CD4-positive, alpha-beta T cell (primary cell): Measurements from ENCODE around the gene PYY. TPM values are rescaled to one million over a fixed set of nuclear protein-coding genes. Genes with fewer than 3 reads are reported as not detected.
A peak's percentile ranks its signal among the peaks of the same experiment; 100 is the strongest.
"Not testable (repeated sequence)": the region's sequence is repeated elsewhere in the genome, so short reads cannot be mapped to it uniquely, and the experiment has no call there.

Experiments used
- ATAC-seq: fragments of 200-7000 bp; cut with Tn5 transposase; one replicate; pipeline ENCODE4 v1.10.0; 2022; ENCODE audit warnings: mild to moderate bottlenecking; ENCODE audit not compliant: poor library complexity
- CTCF ChIA-PET: fragments of 350-600 bp; sonication (Branson Sonifier 250); formaldehyde crosslinking; loops from one replicate; lab custom pipeline; 2021; ENCODE audit warnings: antibody characterized with exemption, inconsistent platforms; lab: Charles Lee
- POLR2A ChIA-PET: fragments of 350-600 bp; sonication (Branson Sonifier 250); formaldehyde crosslinking; loops from one replicate; lab custom pipeline; 2021; ENCODE audit warnings: antibody characterized with exemption, inconsistent platforms; lab: Charles Lee
- DNase-seq, 14 experiments: peaks; one replicate each; pipeline ENCODE4 v3.0.0-alpha.2; 2013 to 2020; ENCODE audit warnings: mixed read lengths in 2 of 14
- H3K27ac ChIP-seq, 2 donors: one replicate each; pipeline versions ENCODE4 v1.5.1 to v1.7.0; 2013; ENCODE audit warnings: low read length in 2 of 2, low read depth in 1 of 2, mild to moderate bottlenecking in 1 of 2
- H3K27me3 ChIP-seq, 2 experiments: 1 replicate in 1 of 2; 2 replicates in 1 of 2; pipeline versions ENCODE4 v1.6.1 to v1.7.0; 2013; ENCODE audit warnings: low read length in 2 of 2, control low read depth in 1 of 2, mild to moderate bottlenecking in 1 of 2, moderate library complexity in 1 of 2; ENCODE audit not compliant: insufficient read depth in 2 of 2, control insufficient read depth in 1 of 2
- H3K36me3 ChIP-seq: one replicate; pipeline ENCODE4 v1.6.1; 2013; ENCODE audit warnings: low read length, control low read depth; ENCODE audit not compliant: insufficient read depth
- H3K4me1 ChIP-seq: one replicate; pipeline ENCODE4 v1.6.1; 2013; ENCODE audit warnings: low read length, control low read depth; ENCODE audit not compliant: insufficient read depth
- H3K4me3 ChIP-seq: one replicate; pipeline ENCODE4 v1.5.1; 2013; ENCODE audit warnings: mild to moderate bottlenecking, low read length, moderate library complexity
- H3K9me3 ChIP-seq, 2 experiments: 1 replicate in 1 of 2; 2 replicates in 1 of 2; pipeline versions ENCODE4 v1.6.1 to v1.7.0; 2013; ENCODE audit warnings: low read length in 2 of 2, mild to moderate bottlenecking in 2 of 2, control low read depth in 1 of 2, moderate library complexity in 1 of 2; ENCODE audit not compliant: control insufficient read depth in 1 of 2, insufficient read depth in 1 of 2
- H3K27ac Mint-ChIP-seq: one replicate; pipeline ENCODE4 v1.8.0; 2020; ENCODE audit warnings: mixed read lengths
- H3K27me3 Mint-ChIP-seq: one replicate; pipeline ENCODE4 v1.8.0; 2021; ENCODE audit warnings: mixed read lengths
- H3K36me3 Mint-ChIP-seq: one replicate; pipeline ENCODE4 v1.8.0; 2021; ENCODE audit warnings: low read depth, mixed read lengths
- H3K4me1 Mint-ChIP-seq: one replicate; pipeline ENCODE4 v1.8.0; 2021; ENCODE audit warnings: low read depth, mixed read lengths
- H3K4me3 Mint-ChIP-seq: one replicate; pipeline ENCODE4 v1.8.0; 2020; ENCODE audit warnings: mild to moderate bottlenecking, mixed read lengths
- H3K9me3 Mint-ChIP-seq: one replicate; pipeline ENCODE4 v1.8.0; 2020; ENCODE audit warnings: mixed read lengths
- intact Hi-C, 2 experiments: fragments of 100-400 bp; cut with DNase I in 1 of 2; cut with micrococcal nuclease in 1 of 2; formaldehyde crosslinking; loops; one replicate each; pipeline versions ENCODE4 v1.15.1 to v1.9.0; 2023 to 2025; cut with DNase I, micrococcal nuclease
- total RNA-seq, 174 experiments: library from RNA in 2 of 174; stranded (reverse) in 2 of 174; gene quantifications; one replicate each; pipeline ENCODE4 v1.2.3 and lab custom pipeline; 2021 to 2026
- TF ChIP-seq, protein P1 (sequence below): fragments of 200-600 bp; IDR thresholded peaks from one replicate; pipeline ENCODE4 v1.8.0; 2022; ENCODE audit warnings: antibody characterized with exemption, mild to moderate bottlenecking

The PYY gene
- total RNA-seq, 2 experiments from 2014 or later: not detected

DNA sequence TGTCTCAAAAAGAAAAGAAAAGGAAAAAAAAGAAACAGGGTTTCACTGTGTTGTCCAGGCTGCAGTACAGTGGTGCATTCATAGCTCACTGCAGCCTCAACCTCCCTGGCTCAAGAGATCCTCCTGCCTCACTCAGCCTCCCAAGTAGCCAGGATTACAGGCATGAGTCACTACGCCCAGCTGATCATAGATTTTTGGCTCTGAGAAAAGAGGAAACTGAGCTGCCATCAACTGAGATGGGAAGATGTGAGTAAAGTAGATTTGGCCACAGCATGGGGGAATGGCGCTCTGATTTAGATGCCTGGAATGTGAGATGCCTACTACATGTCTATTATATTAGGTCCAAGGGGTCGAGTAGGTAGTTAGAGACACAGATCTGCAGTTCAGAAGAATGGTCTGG is 44.8 kb upstream of the PYY start:
- no peak overlapping the region for H3K27ac Mint-ChIP-seq
- POLR2A ChIA-PET: no interaction called here
- TF ChIP-seq, protein P1, sequence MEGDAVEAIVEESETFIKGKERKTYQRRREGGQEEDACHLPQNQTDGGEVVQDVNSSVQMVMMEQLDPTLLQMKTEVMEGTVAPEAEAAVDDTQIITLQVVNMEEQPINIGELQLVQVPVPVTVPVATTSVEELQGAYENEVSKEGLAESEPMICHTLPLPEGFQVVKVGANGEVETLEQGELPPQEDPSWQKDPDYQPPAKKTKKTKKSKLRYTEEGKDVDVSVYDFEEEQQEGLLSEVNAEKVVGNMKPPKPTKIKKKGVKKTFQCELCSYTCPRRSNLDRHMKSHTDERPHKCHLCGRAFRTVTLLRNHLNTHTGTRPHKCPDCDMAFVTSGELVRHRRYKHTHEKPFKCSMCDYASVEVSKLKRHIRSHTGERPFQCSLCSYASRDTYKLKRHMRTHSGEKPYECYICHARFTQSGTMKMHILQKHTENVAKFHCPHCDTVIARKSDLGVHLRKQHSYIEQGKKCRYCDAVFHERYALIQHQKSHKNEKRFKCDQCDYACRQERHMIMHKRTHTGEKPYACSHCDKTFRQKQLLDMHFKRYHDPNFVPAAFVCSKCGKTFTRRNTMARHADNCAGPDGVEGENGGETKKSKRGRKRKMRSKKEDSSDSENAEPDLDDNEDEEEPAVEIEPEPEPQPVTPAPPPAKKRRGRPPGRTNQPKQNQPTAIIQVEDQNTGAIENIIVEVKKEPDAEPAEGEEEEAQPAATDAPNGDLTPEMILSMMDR: no peak

DNA sequence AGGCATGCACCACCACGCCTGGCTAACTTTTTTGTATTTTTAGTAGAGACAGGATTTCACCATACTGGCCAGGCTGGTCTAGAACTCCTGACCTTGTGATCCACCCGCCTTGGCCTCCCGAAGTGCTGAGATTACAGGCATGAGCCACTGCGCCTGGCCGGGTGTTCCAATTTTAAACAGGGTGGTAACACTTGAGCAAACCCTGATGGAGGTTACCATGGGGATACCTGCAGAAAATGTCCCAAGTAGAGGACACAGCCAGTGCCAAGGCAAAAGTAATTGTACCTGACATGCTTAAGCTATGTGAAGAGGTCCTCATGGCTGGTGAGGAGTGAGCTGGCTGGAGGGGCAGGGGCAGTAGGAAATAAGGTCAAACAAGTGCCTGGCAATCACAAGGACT is 43.4 kb upstream of the PYY start:
- H3K36me3 Mint-ChIP-seq, H3K4me1 ChIP-seq, H3K27ac Mint-ChIP-seq, CTCF ChIA-PET, H3K27ac ChIP-seq, POLR2A ChIA-PET, H3K4me3 Mint-ChIP-seq, H3K4me1 Mint-ChIP-seq, DNase-seq, ATAC-seq, H3K9me3 Mint-ChIP-seq, H3K9me3 ChIP-seq, H3K36me3 ChIP-seq, H3K4me3 ChIP-seq: not testable (repeated sequence)
- peaks cover 9 to 13% of the 10 kb centered on the region in 2 experiments for H3K27me3 ChIP-seq
- intact Hi-C loops: loop anchor here in 1 of 2 experiments (5.0 kb wide), 1 partner anchor 85 kb away; no protein-coding TSS in a partner anchor
- peaks cover 44% of the 10 kb centered on the region for H3K27me3 Mint-ChIP-seq

More for the DNA sequence above, 44.8 kb upstream of the PYY start:
- Mint-ChIP-seq H3K27me3 (peaks cover 39% of the 10 kb centered on the region), H3K36me3 (no peaks in the 10 kb centered on the region), H3K4me1 (no peaks in the 10 kb centered on the region), H3K4me3 (no peak overlapping the region), H3K9me3 (no peaks in the 10 kb centered on the region)
- DNase-seq: peak in 1 of 14 experiments; percentile 24
- no peak for ATAC-seq
- Histone ChIP-seq H3K4me1 (peaks cover 10% of the 10 kb centered on the region), H3K27me3 (peaks cover 9 to 13% of the 10 kb centered on the region in 2 experiments), H3K27ac (no peak overlapping the region), H3K9me3 (peaks cover 0 to 7% of the 10 kb centered on the region in 2 experiments), H3K4me3 (no peak overlapping the region), H3K36me3 (no peaks in the 10 kb centered on the region)
- CTCF ChIA-PET: no interaction called here
- intact Hi-C loops: loop anchor here in 1 of 2 experiments (5.0 kb wide), 1 partner anchor 86 kb away; no protein-coding TSS in a partner anchor

DNA sequence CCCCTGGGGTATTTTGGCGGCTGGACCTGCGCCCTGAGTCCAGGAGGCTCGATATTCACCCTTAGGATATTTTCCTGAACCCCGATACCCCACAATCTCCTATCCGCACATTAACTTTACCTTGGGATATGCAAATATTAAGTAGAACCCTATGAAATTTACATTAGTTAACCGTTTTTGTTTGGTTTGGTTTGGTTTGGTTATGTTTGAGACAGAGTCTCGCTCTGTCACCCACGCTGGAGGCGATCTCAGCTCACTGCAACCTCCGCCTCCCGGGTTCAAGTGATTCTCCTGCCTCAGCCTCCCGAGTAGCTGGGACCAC is 41.4 kb upstream of the PYY start:
- intact Hi-C loops: loop anchor here (1.0 to 5.0 kb wide), 5 partner anchors 50 to 117 kb away; no protein-coding TSS in a partner anchor
- no peak overlapping the region for H3K27ac Mint-ChIP-seq
- CTCF ChIA-PET: no interaction called here
- H3K27me3 ChIP-seq: peaks cover 9 to 13% of the 10 kb centered on the region in 2 experiments
- peaks cover 37% of the 10 kb centered on the region for H3K27me3 Mint-ChIP-seq
- TF ChIP-seq, protein P1: peak; percentile 42
- H3K9me3 Mint-ChIP-seq: no peaks in the 10 kb centered on the region
- peaks cover 0 to 7% of the 10 kb centered on the region in 2 experiments for H3K9me3 ChIP-seq
- no peak overlapping the region for H3K27ac ChIP-seq
- no peak overlapping the region for H3K4me3 Mint-ChIP-seq
- POLR2A ChIA-PET: no interaction called here
- DNase-seq (no peak), ATAC-seq (no peak)
- no peaks in the 10 kb centered on the region for H3K4me1 Mint-ChIP-seq
- no peak overlapping the region for H3K4me3 ChIP-seq
- peaks cover 10% of the 10 kb centered on the region for H3K4me1 ChIP-seq
- H3K36me3 Mint-ChIP-seq: no peaks in the 10 kb centered on the region
- no peaks in the 10 kb centered on the region for H3K36me3 ChIP-seq
